LNCAP (cell line): ENCODE measurements around the gene SLC30A7.

Experiments
- CTCF ChIP-seq: fragments of 450-650 bp; IDR thresholded peaks from 2 replicates; pipeline ENCODE4 v1.5.1; 2017; ENCODE audit warnings: mild to moderate bottlenecking

Gene SLC30A7

DNA sequence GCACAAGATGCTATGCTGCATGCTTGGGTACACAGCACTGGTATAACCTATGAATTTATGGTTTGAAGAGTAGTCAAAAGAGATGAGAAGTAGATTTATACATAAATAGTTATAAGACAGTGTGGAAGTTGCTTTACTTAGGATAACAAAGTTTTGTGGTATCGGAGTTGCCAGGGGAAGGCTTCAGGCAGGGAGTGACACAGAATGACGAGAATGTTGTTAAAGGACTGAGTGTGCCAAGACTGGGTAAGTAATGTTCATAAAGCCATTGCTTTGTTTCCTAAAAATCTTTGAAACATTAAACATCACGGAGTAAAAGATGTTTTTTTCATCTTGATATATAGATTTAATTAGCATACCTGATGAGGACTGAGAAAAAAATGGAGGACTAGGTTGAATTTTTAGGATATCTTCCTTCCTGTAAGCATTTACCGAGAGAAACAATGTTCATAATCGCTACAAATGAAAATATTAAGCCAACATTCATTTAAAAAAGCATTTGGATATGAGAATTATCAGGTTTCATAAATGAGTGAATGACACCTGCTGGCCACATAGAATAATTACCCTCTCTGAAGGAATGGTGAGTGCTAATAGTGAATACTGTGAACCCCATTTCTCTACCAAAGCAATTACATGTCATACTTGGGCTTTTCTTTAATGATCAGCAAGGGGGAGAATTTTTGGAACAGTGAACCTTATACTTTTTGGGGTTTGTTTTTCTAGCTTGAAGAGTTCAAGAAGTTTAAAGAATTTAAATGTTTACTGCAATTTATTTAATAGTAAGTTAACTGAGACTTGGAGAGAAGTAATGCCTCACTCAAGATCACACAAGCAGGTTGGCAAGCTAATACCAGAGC is 29.6 kb upstream of the SLC30A7 start:
- peak; percentile 75 for TF ChIP-seq CTCF

DNA sequence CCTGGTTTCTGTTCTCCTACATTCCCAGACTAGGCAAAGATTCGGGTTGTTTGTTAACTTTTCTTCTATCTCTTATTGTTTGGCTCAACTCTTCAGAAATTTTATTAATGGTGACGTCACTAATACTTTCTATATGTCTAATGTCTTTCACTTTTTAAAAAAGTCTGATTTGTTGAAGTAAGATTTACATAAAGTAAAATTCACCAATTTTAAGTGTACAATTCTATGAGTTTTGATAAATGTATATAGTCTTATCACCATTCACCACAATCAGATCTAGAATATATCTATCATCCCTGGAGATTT is 29.0 kb upstream of the SLC30A7 start:
- TF ChIP-seq CTCF = no peak

DNA sequence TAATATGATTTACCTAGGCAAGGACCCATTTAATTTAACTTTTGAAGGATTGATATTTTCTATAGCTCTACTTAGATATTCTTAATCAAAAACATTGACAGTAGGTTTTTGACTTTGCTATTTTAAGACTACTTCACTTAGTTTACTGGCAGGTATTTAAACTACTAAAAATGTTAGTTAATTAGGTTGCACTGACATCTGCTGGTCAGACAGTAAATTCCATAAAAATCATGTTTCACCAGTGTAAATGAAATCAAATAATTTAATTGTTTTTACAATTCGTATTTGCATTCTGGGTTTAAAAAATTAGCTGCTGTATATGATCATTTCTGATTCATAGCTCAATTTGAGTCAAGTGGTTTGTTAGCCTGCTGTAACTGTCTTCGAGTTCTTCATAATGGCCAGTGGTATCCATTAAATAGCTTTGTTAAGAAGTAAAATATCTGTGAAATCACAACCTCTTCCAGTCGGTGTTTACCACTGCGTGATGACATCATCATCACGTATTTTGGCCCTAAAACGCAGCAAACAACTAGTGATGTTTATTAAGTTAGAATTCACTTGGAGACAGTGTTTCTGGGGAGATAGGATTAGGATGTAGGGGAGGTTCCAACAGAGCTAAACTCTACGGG is 27.4 kb upstream of the SLC30A7 start:
- peak; percentile 72 for TF ChIP-seq CTCF

DNA sequence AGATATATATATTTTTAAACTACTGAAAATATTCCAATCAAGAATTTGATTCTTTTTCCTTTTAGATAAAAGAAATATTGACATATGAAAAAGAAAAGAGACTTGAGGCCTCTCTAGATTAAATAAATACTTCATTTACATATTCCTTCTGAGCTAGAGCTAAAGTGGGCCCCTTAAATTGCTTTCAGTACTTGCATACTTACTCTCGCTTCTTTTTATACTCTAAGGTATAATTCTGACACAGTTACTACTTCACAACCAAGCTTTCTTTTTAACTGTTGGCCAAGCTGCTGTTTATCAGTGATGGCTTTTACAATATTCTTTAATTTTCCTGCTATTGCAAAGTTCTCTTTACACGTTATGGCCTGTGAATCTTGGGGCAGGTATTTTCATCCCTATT is 25.9 kb upstream of the SLC30A7 start:
- TF ChIP-seq CTCF = no peak

DNA sequence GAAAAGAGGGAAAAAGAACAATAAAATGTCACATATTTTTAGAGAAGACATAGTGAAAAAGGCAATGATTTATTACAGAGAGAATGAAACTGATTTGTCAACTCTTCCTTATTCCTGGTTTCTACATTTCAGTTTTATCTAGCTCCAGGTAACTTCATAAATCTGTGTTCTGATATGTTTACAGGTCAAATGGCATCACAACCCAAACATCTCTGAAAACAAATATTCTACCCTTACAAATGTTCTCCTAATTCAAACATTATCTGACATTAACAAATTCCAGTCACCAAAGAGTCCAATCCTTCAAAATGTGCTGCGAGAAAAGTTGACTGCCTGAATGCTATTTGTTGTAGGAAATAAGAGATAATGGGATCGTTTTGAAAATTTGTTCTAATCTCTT is 21.5 kb upstream of the SLC30A7 start:
- no peak for TF ChIP-seq CTCF

- TF ChIP-seq CTCF = no peak
Measured at GRCh38 chr1:100875228-100875627, 20.7 kb upstream of the SLC30A7 start.

GRCh38 chr1:100876291-100876690 is 19.6 kb upstream of the SLC30A7 start:
- TF ChIP-seq CTCF = no peak
